ENCODE results near the gene KCTD15.

GRCh38 chr19:33758541-33759013, 38.1 kb upstream of the KCTD15 start:
- TF ChIP-seq CTCF (IDR thresholded peaks at IDR 0.05) (no peak), POLR2A (IDR thresholded peaks at IDR 0.05) (no peak), EP300 (IDR thresholded peaks at IDR 0.05) (no peak)
